ENCODE results near the gene KIAA1328.

DNA sequence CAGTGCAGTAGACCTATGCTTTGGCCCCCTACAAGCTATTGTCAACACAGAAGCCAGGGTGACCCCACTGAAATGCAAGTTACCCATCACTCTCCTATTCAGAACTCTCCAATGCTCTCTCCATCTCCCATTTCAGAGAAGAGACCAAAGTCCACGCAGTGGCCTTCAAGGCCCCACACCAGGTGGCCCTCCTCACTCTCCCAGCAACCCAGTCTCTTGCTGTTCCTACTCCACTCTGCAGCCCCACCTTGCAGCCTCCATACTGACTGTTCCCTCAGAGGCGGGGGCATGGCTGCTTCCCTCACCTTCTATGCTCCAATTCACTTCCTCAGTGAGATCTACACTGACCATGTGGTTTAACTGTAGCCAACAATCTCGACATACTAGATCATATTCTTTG is 423.4 kb downstream of the KIAA1328 start:
- no peak for TF ChIP-seq EZH2 (IDR thresholded peaks at IDR 0.05; ENCODE audit: low read length)
- TF ChIP-seq, protein P1, sequence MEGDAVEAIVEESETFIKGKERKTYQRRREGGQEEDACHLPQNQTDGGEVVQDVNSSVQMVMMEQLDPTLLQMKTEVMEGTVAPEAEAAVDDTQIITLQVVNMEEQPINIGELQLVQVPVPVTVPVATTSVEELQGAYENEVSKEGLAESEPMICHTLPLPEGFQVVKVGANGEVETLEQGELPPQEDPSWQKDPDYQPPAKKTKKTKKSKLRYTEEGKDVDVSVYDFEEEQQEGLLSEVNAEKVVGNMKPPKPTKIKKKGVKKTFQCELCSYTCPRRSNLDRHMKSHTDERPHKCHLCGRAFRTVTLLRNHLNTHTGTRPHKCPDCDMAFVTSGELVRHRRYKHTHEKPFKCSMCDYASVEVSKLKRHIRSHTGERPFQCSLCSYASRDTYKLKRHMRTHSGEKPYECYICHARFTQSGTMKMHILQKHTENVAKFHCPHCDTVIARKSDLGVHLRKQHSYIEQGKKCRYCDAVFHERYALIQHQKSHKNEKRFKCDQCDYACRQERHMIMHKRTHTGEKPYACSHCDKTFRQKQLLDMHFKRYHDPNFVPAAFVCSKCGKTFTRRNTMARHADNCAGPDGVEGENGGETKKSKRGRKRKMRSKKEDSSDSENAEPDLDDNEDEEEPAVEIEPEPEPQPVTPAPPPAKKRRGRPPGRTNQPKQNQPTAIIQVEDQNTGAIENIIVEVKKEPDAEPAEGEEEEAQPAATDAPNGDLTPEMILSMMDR (optimal IDR thresholded peaks at IDR 0.05 in 1 of 3, IDR thresholded peaks at IDR 0.05 in 1 of 3, conservative IDR thresholded peaks at IDR 0.05 in 1 of 3; ENCODE audit: extremely low read depth in 1 of 3, insufficient read depth in 2 of 3, low read length in 3 of 3): no peak
